ENCODE measurements around the gene ACTBL2.

ACTBL2 gene

GRCh38 chr5:57491369-57491965, 8.9 kb upstream of the ACTBL2 start (continued):
- TF ChIP-seq KLF9 (tag by site-specific recombination; IDR thresholded peaks at IDR 0.05; ENCODE audit: low read depth) (no peak), ZNF530 (tag by site-specific recombination; IDR thresholded peaks at IDR 0.05; ENCODE audit: low read depth) (no peak), ZNF518A (tag by site-specific recombination; conservative IDR thresholded peaks at IDR 0.05; ENCODE audit: low read depth) (no peak), REPIN1 (tag by site-specific recombination; IDR thresholded peaks at IDR 0.05; ENCODE audit: low read depth) (no peak), ZNF221 (tag by site-specific recombination; IDR thresholded peaks at IDR 0.05; ENCODE audit: borderline replicate concordance) (no peak), ZNF350 (tag by site-specific recombination; IDR thresholded peaks at IDR 0.05) (no peak)

- ChIA-PET POLR2A (no interaction called here), CTCF (no interaction called here)
- Histone ChIP-seq H3K27ac (ENCODE audit: extremely low read depth, low read depth, low read length) (no peak overlapping the region), H3K4me3 (ENCODE audit: low read depth, low read length) (no peak overlapping the region), H3K4me1 (ENCODE audit: control insufficient read depth, insufficient read depth, low read length) (no peaks in the 10 kb centered on the region), H3K36me3 (ENCODE audit: control insufficient read depth in 2 of 2, insufficient read depth in 1 of 2, low read length in 2 of 2) (no peaks in the 10 kb centered on the region), H3K9me3 (ENCODE audit: control insufficient read depth, insufficient read depth, low read depth, low read length) (no peaks in the 10 kb centered on the region)
- TF ChIP-seq ZNF560 (tag by site-specific recombination; IDR thresholded peaks at IDR 0.05; ENCODE audit: borderline replicate concordance) (no peak), ZBTB49 (tag by site-specific recombination; IDR thresholded peaks at IDR 0.05; ENCODE audit: low read depth) (no peak), ZNF580 (tag by site-specific recombination; IDR thresholded peaks at IDR 0.05) (no peak), ZNF660 (tag by site-specific recombination; IDR thresholded peaks at IDR 0.05) (no peak), ATF2 (tag by site-specific recombination; IDR thresholded peaks at IDR 0.05; ENCODE audit: low read depth) (no peak), TRIM28 (IDR thresholded peaks at IDR 0.05; ENCODE audit: borderline replicate concordance, low read length) (no peak), YY1 (tag by site-specific recombination; IDR thresholded peaks at IDR 0.05) (no peak), ZNF791 (tag by site-specific recombination; IDR thresholded peaks at IDR 0.05) (no peak), MEIS1 (CRISPR knock-in tag; IDR thresholded peaks at IDR 0.05; ENCODE audit: borderline replicate concordance) (no peak), ZNF473 (tag by site-specific recombination; IDR thresholded peaks at IDR 0.05) (no peak), ZNF530 (tag by site-specific recombination; IDR thresholded peaks at IDR 0.05; ENCODE audit: low read depth) (no peak), ZNF398 (tag by site-specific recombination; IDR thresholded peaks at IDR 0.05) (no peak), ZNF558 (tag by site-specific recombination; IDR thresholded peaks at IDR 0.05) (no peak), ZNF518A (tag by site-specific recombination; conservative IDR thresholded peaks at IDR 0.05; ENCODE audit: low read depth) (no peak)
Observed at GRCh38 chr5:57488215-57488955, 5.8 kb upstream of the ACTBL2 start.

Data from HEK293 (cell line).